GM20431 (cell line): ENCODE data around the gene NPVF.

Source experiments
- in situ Hi-C: fragments of 300-500 bp; cut with MseI, MboI; formaldehyde crosslinking; loops from one replicate; pipeline ENCODE4 v1.15.0; 2020; ENCODE audit warnings: low sequenced_read_pairs; ENCODE audit not compliant: unreplicated experiment

NPVF gene

DNA sequence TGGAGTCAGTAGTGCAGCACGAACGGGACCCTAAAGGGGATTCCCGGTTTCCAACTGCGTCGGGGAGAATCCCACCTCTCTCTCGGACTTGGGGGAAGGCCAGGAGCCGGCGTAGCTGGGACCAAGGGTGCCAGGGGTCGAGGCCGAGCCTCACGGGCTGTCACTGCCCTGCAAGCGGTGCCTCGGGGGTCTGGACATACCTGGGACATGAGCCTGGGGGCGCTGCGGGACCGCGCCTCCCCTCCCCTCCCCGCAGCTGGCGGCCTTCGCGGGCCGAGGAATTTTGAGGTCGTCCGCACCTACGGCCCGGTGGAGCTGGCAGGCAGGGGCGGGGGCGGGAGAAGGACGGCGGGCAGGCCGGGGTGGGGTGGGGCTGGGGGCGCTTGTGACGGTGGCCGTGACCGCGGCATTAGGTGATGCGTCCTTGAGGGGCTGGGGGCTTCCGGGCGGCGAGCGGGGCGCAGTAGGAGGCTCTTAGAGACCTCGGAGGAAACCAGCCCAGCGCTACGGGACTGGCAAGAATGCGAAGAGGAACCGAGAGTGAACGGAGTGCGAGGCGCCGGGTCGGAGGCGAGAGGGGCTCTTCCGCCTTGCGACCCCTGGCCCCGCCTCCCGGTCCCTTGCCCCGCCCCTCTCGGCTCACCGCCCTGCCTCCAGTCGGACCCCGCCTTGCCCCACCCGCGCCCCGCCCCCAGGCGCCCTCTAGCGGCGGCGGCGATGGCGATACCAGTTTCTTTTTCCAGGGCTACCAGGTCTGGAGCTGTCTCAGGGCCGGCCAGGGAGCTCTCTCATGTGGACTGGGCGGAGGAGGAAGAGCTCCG, 48.3 kb downstream of the NPVF start:
- in situ Hi-C loops = no loop called here

DNA sequence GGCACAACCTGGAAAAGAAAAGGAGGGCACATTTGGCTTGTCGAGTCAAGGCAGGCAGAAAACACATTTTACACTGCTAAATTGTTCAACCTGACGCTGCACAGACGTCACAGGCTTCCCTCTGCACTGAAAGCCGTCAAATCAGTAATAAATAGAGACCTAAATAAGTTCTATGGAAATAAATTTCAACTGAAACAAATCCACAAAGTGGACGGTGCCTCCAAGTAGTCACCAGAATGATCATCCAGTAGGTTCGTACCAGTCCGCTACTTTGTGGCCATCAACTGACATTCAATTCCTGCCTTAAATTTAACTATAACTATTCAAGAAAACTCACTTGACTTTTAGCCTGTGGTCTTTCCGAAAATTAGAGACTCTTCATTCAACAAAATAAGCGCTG, 49.0 kb downstream of the NPVF start:
- in situ Hi-C loops = no loop called here
